Keratinocyte (primary cell): ENCODE data around the gene ARID5A.

Experiments
- CTCF ChIP-seq, 3 experiments: IDR thresholded peaks in 1 of 3; conservative IDR thresholded peaks in 1 of 3; optimal IDR thresholded peaks in 1 of 3; 2 replicates in 2 of 3; 3 replicates in 1 of 3; pipeline versions ENCODE3 to v1.5.1; 2011; ENCODE audit warnings: low read length in 3 of 3, mild to moderate bottlenecking in 3 of 3, moderate library complexity in 2 of 3, control low read depth in 1 of 3, inconsistent platforms in 1 of 3; ENCODE audit not compliant: insufficient read depth in 2 of 3; ENCODE audit errors: extremely low read depth in 1 of 3
- EZH2 ChIP-seq: IDR thresholded peaks from one replicate; pipeline ENCODE4 v1.6.1; 2012; ENCODE audit warnings: inconsistent platforms, mild to moderate bottlenecking, low read length, moderate library complexity

- no peak for TF ChIP-seq EZH2
- TF ChIP-seq CTCF (optimal IDR thresholded peaks at IDR 0.05 in 1 of 3, IDR thresholded peaks at IDR 0.05 in 1 of 3, conservative IDR thresholded peaks at IDR 0.05 in 1 of 3; ENCODE audit: extremely low read depth in 1 of 3, insufficient read depth in 2 of 3, low read length in 3 of 3) = no peak
Measured at GRCh38 chr2:96533292-96534073, 3.1 kb upstream of the ARID5A start.
